ENCODE results near the gene UNC45A. TPM values are rescaled to one million over a fixed set of nuclear protein-coding genes. Genes with fewer than 3 reads are reported as not detected.

UNC45A gene
- total and polyA plus RNA-seq, 2 of the 4 experiments (the other 2 are of a cell fraction): 68.9 to 100 TPM

DNA sequence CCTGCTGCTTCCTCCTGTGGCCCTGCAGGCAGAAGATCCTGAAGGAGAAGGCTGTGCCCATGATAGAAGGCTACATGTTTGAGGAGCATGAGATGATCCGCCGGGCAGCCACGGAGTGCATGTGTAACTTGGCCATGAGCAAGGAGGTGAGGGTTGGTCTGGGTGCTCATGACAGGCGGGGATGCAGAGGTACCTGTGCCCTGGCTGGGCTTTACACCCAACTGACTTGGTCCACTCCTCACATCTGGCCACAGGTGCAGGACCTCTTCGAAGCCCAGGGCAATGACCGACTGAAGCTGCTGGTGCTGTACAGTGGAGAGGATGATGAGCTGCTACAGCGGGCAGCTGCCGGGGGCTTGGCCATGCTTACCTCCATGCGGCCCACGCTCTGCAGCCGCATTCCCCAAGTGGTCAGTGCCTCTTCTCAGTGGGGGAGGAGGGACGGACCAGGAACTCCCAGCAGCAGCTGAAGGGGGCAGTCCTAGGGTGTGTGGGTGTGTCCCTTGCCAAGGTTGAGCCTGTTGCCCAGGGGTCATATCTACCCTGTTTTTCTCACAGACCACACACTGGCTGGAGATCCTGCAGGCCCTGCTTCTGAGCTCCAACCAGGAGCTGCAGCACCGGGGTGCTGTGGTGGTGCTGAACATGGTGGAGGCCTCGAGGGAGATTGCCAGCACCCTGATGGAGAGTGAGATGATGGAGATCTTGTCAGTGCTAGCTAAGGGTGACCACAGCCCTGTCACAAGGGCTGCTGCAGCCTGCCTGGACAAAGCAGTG, 18.0 kb downstream of the UNC45A start:
- no peak overlapping the region for H3K14ac ChIP-seq (replicated peaks; ENCODE audit: low read depth, low read length)
- peaks cover 6 to 26% of the 10 kb centered on the region in 2 experiments; a peak in 3 of 4 replicates for H3K79me1 ChIP-seq (ENCODE audit: low read depth in 1 of 2, low read length in 2 of 2)
- dilution Hi-C loops (cut with HindIII; ENCODE audit: low sequenced_read_pairs, unreplicated experiment): no loop called here
- WGBS, 2 experiments (ENCODE audit: extremely low coverage in 2 of 2, insufficient read length in 1 of 2): 93% methylated on average over 5 of the region's 14 CpGs; no CpG with 5 or more reads in 1 of the 2 experiments
- no peak for ATAC-seq (ENCODE audit: low read depth)
- POLR2A ChIA-PET (ENCODE audit: unreplicated experiment): no interaction called here
- no peak overlapping the region for H3K9ac ChIP-seq (ENCODE audit: low read depth, low read length)
- CTCF ChIA-PET: no interaction called here
- intact Hi-C loops (cut with micrococcal nuclease): no loop called here
- no peak overlapping the region for H2AFZ ChIP-seq (replicated peaks; ENCODE audit: low read length, poor library complexity)
- DNase-seq: no peak
- no TSS peak for BruUV-seq (replicated peaks)
- H3K4ac ChIP-seq (ENCODE audit: low read depth, low read length): no peak overlapping the region
- no peaks in the 10 kb centered on the region for H3K27me3 ChIP-seq (ENCODE audit: control insufficient read depth, insufficient read depth, low read length)
- H4K8ac ChIP-seq (ENCODE audit: low read depth in 2 of 2, low read length in 2 of 2): no peak overlapping the region
- peaks cover 48% of the 10 kb centered on the region for H3K36me3 ChIP-seq (ENCODE audit: control insufficient read depth, insufficient read depth, low read length)
- H2BK15ac ChIP-seq (ENCODE audit: low read depth, low read length): no peak overlapping the region
- H3K9me3 ChIP-seq (ENCODE audit: control insufficient read depth, insufficient read depth, low read length): no peaks in the 10 kb centered on the region
- no peak overlapping the region for H3K18ac ChIP-seq (ENCODE audit: low read depth, low read length)
- in situ Hi-C loops (cut with MboI; ENCODE audit: low sequenced_read_pairs): loop anchor here (10.0 kb wide), 1 partner anchor 322 kb away; no protein-coding TSS in a partner anchor
- peaks cover 6% of the 10 kb centered on the region for H3K4me1 ChIP-seq (ENCODE audit: control insufficient read depth, insufficient read depth, low read length)
- no peak overlapping the region for H3K4me3 ChIP-seq (ENCODE audit: insufficient read depth, low read depth, low read length)
- no peak overlapping the region for H4K5ac ChIP-seq (ENCODE audit: low read depth, low read length)
- TF ChIP-seq, protein P1, sequence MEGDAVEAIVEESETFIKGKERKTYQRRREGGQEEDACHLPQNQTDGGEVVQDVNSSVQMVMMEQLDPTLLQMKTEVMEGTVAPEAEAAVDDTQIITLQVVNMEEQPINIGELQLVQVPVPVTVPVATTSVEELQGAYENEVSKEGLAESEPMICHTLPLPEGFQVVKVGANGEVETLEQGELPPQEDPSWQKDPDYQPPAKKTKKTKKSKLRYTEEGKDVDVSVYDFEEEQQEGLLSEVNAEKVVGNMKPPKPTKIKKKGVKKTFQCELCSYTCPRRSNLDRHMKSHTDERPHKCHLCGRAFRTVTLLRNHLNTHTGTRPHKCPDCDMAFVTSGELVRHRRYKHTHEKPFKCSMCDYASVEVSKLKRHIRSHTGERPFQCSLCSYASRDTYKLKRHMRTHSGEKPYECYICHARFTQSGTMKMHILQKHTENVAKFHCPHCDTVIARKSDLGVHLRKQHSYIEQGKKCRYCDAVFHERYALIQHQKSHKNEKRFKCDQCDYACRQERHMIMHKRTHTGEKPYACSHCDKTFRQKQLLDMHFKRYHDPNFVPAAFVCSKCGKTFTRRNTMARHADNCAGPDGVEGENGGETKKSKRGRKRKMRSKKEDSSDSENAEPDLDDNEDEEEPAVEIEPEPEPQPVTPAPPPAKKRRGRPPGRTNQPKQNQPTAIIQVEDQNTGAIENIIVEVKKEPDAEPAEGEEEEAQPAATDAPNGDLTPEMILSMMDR (conservative IDR thresholded peaks at IDR 0.05; ENCODE audit: low read depth, low read length): no peak
- TF ChIP-seq RCOR1 (IDR thresholded peaks at IDR 0.05; ENCODE audit: insufficient replicate concordance, low read length) (no peak), CEBPB (IDR thresholded peaks at IDR 0.05; ENCODE audit: low read depth, low read length) (no peak), RFX5 (IDR thresholded peaks at IDR 0.05; ENCODE audit: low read depth, low read length) (no peak), POLR2A (IDR thresholded peaks at IDR 0.05; ENCODE audit: low read depth, low read length) (no peak)
- TF ChIP-seq, protein P2, sequence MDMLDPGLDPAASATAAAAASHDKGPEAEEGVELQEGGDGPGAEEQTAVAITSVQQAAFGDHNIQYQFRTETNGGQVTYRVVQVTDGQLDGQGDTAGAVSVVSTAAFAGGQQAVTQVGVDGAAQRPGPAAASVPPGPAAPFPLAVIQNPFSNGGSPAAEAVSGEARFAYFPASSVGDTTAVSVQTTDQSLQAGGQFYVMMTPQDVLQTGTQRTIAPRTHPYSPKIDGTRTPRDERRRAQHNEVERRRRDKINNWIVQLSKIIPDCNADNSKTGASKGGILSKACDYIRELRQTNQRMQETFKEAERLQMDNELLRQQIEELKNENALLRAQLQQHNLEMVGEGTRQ (IDR thresholded peaks at IDR 0.05; ENCODE audit: low read depth, low read length): no peak
- H3K56ac ChIP-seq (ENCODE audit: extremely low read depth, insufficient read depth, low read length): no peak overlapping the region
- no peak overlapping the region for H2AK9ac ChIP-seq (replicated peaks; ENCODE audit: low read depth, low read length, poor library complexity)
- no peak overlapping the region for H2BK120ac ChIP-seq (ENCODE audit: low read depth, low read length)
- H3K4me2 ChIP-seq (ENCODE audit: low read depth, low read length): no peak overlapping the region
- H4K91ac ChIP-seq (ENCODE audit: insufficient read depth, low read depth, low read length): no peak overlapping the region
- no peak overlapping the region for H2BK20ac ChIP-seq (ENCODE audit: low read depth, low read length)
- H3K23ac ChIP-seq (ENCODE audit: low read depth, low read length): no peak overlapping the region
- no peak overlapping the region for H3K27ac ChIP-seq (ENCODE audit: insufficient read depth, low read length)
- H4K20me1 ChIP-seq (ENCODE audit: insufficient read depth, low read length): no peaks in the 10 kb centered on the region
- no peak overlapping the region for H2BK5ac ChIP-seq (ENCODE audit: low read depth, low read length, poor library complexity, severe bottlenecking)
- H3K9me1 ChIP-seq (ENCODE audit: insufficient read depth, low read length): no peaks in the 10 kb centered on the region
- no peak overlapping the region for H2AK5ac ChIP-seq (ENCODE audit: low read depth, low read length)

Data from IMR-90 (cell line).